HG03175 (cell line): ENCODE measurements around the gene SEPTIN14.
"Not testable (repeated sequence)": the region's sequence is repeated elsewhere in the genome, so short reads cannot be mapped to it uniquely, and the experiment has no call there.

ENCODE experiments used
- ATAC-seq: cut with Tn5 transposase; IDR thresholded peaks from one replicate; pipeline ENCODE4 v1.9.1; 2021; ENCODE audit warnings: mild to moderate bottlenecking, moderate library complexity; ENCODE audit not compliant: unreplicated experiment

The SEPTIN14 gene

DNA sequence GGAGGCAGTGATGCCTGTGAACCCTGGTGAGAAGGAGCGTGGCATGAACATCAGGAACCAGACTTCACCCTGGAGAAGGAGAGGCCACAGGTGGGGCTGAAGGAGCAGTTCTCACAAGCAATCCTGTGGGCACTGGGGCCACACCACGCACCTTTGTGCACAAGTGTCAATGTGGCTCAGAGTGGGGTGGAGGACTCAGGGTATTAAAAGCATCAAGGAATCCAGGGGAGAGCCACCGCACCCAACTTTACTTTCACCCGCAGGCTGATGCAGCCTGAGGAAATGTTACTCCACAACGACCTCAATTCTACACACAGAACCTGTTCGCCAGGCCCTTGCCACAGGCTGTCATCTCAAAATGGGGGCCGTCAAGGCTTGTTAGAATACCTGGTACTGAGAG, 77.1 kb downstream of the SEPTIN14 start:
- ATAC-seq = not testable (repeated sequence)

GRCh38 chr7:55784151-55784550, 78.4 kb downstream of the SEPTIN14 start:
- no peak for ATAC-seq

DNA sequence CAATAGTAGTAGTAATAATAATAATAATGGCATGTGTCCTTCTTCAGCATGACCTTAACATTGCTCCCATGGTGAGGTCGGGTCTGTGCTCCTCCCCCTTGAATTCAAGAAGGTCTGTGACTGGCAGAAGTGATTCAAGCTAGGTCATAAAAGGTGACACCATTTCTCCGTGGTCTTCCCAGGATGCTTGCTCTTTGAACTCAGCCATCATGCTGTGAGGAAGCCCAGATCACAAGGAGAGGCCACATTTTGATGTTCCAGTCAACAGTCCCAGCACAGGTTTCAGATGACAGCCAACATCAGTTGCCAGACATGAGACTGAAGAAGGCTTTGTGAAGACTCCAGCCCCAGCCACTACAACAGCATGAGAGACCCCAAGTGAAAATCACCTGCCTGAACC, 83.9 kb downstream of the SEPTIN14 start:
- ATAC-seq = no peak

GRCh38 chr7:55776196-55776595, 86.4 kb downstream of the SEPTIN14 start:
- no peak for ATAC-seq

DNA sequence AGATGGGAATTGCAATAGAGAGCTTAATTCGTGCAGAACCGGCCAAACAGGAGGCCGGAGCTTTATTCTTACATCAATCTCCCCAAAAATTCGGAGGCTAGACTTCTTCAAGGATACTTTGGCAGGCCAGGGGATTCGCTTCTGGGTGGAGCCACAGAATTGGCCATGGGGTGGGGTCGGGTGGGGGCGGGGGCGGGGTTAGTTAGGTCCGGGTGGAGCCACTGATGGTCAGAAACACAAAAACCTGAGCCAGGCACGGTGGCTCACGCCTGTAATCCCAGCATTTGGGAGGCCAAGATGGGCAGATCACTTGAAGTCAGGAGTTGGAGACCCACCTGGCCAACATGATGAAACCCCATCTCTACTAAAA, 87.5 kb downstream of the SEPTIN14 start:
- no peak for ATAC-seq

- no peak for ATAC-seq
Observed at GRCh38 chr7:55774327-55775050, 88.1 kb downstream of the SEPTIN14 start.

GRCh38 chr7:55770778-55771177, 91.8 kb downstream of the SEPTIN14 start:
- ATAC-seq = no peak

GRCh38 chr7:55753274-55753862, 109.2 kb downstream of the SEPTIN14 start:
- not testable (repeated sequence) for ATAC-seq

GRCh38 chr7:55744706-55745105, 117.8 kb downstream of the SEPTIN14 start:
- ATAC-seq = not testable (repeated sequence)
